ENCODE data around the gene KDELR3. TPM values are rescaled to one million over a fixed set of nuclear protein-coding genes. Genes with fewer than 3 reads are reported as not detected.

Gene KDELR3
- total and polyA plus RNA-seq, 2 donors (not counting 3 experiments of a cell fraction or from before 2014, with no cell fraction given) = 28.6 to 61.3 TPM

DNA sequence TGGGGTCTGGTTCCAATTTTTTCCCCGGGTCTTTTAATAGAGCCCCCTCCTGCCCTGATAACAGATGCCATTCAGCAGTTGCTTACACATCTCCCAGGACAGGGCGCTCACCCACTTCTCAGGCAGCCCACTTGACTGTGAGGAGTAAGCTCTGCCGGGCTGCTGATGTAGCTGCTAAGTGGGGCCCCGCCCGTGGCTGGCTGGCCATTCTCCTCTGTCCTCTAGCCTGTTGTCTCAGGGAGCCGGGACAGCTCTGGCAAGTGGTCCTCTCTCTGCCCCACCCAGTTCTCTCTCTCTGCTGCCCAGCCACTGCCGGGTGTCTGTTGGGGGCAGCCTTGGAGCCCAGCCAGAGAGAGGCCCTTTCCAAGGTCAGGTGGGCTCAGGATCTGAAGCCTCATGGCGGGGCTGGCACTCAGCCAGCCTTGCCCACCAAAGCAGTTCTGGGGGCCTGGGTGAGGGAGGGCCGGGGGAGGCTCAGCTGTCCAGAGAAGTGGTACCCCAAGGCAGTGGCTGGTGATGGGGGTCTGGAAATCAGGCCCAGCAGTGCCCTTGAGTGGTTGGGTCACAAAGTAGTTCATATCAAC is 21.8 kb upstream of the KDELR3 start:
- no peaks in the 10 kb centered on the region for H3K79me2 ChIP-seq (ENCODE audit: control insufficient read depth, insufficient read depth, low read length)
- BruUV-seq (replicated peaks) = no TSS peak
- DNase-seq (ENCODE audit: low read depth, low spot score) = no peak
- no peaks in the 10 kb centered on the region for H4K20me1 ChIP-seq (replicated peaks; ENCODE audit: control insufficient read depth, extremely low read depth, insufficient read depth, low read length)
- H3K9me1 ChIP-seq (replicated peaks; ENCODE audit: control insufficient read depth, extremely low read depth, insufficient read depth, low read length) = no peaks in the 10 kb centered on the region
- H3K27me3 ChIP-seq (ENCODE audit: control insufficient read depth in 2 of 2, insufficient read depth in 2 of 2, low read length in 2 of 2) = peaks cover 6 to 13% of the 10 kb centered on the region in 2 experiments
- no peaks in the 10 kb centered on the region for H3K4me1 ChIP-seq (ENCODE audit: control insufficient read depth, extremely low read depth, insufficient read depth, low read length)
- H3K4me3 ChIP-seq (replicated peaks in 1 of 3; ENCODE audit: insufficient read depth in 1 of 3, low read depth in 1 of 3, low read length in 3 of 3) = no peak overlapping the region
- H3K9me3 ChIP-seq (replicated peaks; ENCODE audit: control insufficient read depth, insufficient read depth, low read length) = no peaks in the 10 kb centered on the region
- dilution Hi-C loops (cut with MboI; ENCODE audit: extremely low pct_ligation_motif_present, low sequenced_read_pairs) = no loop called here
- H3K36me3 ChIP-seq (ENCODE audit: control insufficient read depth in 2 of 2, extremely low read depth in 1 of 2, insufficient read depth in 2 of 2, low read length in 2 of 2) = no peaks in the 10 kb centered on the region
- H3K4me2 ChIP-seq (ENCODE audit: insufficient read depth, low read length) = no peak overlapping the region
- FAIRE-seq = no peak
- H3K27ac ChIP-seq (ENCODE audit: insufficient read depth, low read depth, low read length) = no peak overlapping the region
- POLR2A ChIA-PET = no interaction called here
- no peak overlapping the region for H2AFZ ChIP-seq (ENCODE audit: low read depth, low read length)
- H3K9ac ChIP-seq (replicated peaks; ENCODE audit: extremely low read depth, insufficient read depth, low read length) = no peak overlapping the region
- CTCF ChIA-PET = no interaction called here
- intact Hi-C loops (cut with micrococcal nuclease) = no loop called here
- TF ChIP-seq FOS (IDR thresholded peaks at IDR 0.05; ENCODE audit: borderline replicate concordance, insufficient read depth, low read length) = no peak
- TF ChIP-seq POLR2AphosphoS5 (IDR thresholded peaks at IDR 0.05; ENCODE audit: insufficient read depth, low read depth, low read length) = no peak
- TF ChIP-seq GATA2 (IDR thresholded peaks at IDR 0.05; ENCODE audit: insufficient read depth, insufficient read length, low read depth, low read length) = no peak
- TF ChIP-seq, protein P1, sequence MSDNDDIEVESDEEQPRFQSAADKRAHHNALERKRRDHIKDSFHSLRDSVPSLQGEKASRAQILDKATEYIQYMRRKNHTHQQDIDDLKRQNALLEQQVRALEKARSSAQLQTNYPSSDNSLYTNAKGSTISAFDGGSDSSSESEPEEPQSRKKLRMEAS (IDR thresholded peaks at IDR 0.05; ENCODE audit: insufficient read depth, insufficient read length) = no peak
- no peak for TF ChIP-seq EZH2 (IDR thresholded peaks at IDR 0.05; ENCODE audit: borderline replicate concordance, low read depth, low read length, severe bottlenecking)
- TF ChIP-seq MYC (IDR thresholded peaks at IDR 0.05; ENCODE audit: low read depth, low read length) = no peak
- no peak for TF ChIP-seq POLR2A (IDR thresholded peaks at IDR 0.05; ENCODE audit: low read depth, low read length)
- TF ChIP-seq JUN (IDR thresholded peaks at IDR 0.05; ENCODE audit: borderline replicate concordance, insufficient read depth, insufficient read length, low read depth) = no peak
- TF ChIP-seq, protein P2, sequence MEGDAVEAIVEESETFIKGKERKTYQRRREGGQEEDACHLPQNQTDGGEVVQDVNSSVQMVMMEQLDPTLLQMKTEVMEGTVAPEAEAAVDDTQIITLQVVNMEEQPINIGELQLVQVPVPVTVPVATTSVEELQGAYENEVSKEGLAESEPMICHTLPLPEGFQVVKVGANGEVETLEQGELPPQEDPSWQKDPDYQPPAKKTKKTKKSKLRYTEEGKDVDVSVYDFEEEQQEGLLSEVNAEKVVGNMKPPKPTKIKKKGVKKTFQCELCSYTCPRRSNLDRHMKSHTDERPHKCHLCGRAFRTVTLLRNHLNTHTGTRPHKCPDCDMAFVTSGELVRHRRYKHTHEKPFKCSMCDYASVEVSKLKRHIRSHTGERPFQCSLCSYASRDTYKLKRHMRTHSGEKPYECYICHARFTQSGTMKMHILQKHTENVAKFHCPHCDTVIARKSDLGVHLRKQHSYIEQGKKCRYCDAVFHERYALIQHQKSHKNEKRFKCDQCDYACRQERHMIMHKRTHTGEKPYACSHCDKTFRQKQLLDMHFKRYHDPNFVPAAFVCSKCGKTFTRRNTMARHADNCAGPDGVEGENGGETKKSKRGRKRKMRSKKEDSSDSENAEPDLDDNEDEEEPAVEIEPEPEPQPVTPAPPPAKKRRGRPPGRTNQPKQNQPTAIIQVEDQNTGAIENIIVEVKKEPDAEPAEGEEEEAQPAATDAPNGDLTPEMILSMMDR (IDR thresholded peaks at IDR 0.05; ENCODE audit: extremely low read depth in 1 of 2, insufficient read depth in 1 of 2, low read depth in 1 of 2, low read length in 2 of 2) = no peak

All from endothelial cell of umbilical vein (primary cell).